ENCODE results near the gene PER2.
A peak's percentile ranks its signal among the peaks of the same experiment; 100 is the strongest.

PER2 gene

GRCh38 chr2:238244151-238244550, 44.3 kb downstream of the PER2 start:
- DNase-seq = no peak

GRCh38 chr2:238243496-238244076, 44.8 kb downstream of the PER2 start:
- DNase-seq = no peak

GRCh38 chr2:238242731-238243495, 45.5 kb downstream of the PER2 start:
- DNase-seq = no peak

DNA sequence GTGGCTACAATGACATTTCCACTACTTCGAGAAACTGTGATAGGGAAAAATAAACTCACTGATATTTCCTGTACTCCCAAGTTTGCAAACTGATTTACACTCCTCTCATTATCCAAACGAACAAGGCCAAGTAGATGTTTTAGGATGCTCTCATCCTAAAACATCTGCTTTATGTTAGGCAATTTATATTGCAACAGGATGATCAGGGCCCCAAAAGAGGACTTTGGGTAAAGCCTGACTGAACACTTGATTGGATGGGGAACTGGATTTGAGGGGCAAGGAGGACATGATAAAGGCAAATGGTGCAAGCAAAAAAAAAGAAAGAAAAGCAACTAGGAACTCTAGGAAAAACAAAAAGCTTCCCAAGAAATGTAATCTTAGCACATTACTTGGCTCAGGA, 46.4 kb downstream of the PER2 start:
- DNase-seq = no peak

DNA sequence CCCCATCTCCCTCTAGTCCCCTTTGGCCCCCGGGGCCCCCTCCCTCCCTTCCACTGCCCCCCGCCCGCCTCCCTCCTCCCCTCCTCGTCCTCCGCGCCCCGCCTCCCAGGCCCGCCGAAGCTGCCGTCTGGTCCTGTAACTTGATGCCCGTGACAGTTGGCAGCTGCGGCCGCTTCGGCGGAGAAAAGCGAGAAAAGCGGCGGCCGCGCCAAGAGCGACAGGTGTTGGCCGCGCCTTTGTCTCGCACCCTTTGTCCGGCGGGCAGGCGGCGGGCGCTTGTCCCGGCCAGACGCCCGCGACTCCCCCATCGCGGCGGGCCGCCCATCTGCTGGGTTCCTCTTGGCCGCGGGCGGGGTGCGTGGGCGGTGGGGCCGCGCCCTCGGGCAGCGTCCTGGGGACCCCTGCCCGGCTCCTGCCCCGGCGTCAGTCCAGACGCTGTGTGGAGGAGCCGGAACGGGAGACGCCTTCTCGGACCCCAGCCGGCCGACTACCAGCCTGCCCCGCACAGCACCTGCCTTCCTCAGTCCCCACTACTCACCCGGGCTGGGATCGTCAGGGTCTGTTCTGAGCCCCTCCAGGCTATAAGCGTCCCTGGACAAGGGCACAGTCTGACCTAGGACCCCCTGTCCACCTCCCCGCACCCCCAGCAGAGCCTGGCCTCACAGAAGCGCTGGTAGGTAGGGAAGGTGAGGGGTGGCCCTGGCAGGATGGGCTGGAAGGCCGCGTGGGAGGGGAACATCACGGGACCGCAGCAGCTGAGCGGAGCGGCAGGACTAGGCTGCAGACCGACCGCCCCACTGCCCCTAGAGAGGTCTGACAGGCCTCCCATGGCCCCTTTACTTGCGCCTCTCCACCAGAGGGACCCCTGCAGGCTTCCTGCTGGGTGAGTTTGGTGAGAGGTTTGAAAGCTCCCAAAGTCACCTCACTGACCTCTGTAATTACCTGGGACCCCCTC, 47.4 kb downstream of the PER2 start:
- DNase-seq = no peak

DNA sequence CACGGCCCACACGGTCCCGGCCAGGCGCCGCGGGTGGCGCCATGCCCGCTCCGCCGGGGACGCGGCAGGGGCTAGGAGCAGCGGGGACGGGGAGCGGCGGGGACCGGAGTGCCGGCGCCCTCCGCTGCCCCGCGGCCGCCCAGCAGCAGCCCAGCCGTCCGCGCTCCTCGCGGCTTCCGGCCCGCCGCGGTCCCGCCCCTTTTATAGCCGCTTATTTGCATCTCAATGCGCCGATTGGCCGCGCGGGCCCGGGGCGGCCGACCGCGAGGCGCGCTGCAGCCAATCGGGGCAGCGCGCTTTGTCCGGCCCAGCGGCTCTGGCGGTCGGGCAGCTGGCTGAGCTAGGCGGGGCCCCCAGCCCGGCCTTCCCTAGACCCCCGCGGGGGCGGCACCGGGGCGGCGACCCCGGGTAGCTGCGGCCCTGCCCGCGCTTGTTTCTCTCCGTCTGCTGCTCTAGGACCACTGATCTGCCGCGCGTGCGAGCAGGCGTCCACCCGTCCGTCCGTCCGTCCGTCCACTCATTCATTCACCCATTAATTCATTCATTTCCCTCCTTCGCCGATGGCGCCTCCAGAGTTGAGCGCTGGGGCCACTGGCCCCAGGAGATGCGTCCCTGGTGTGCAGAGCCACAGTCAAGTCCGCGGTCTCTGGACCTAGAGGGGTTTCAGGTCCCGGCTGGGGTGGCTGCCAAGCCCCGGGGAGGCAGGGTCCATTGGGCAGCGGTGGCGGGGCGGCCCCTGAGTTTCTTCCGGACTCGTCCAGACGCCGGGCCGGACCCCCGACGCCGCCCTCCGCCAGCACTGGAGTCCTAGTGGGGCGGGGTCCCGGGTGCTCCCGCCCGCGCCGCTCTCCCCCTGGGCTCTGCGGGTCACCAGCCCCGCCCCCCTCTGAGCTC, 48.3 kb downstream of the PER2 start, which contains the start of gene HES6:
Gene HES6, minus strand, starts transcription at position 176 of the 894 bp plus-strand sequence. Its CDS starts 133 bp downstream, at position 43.
- DNase-seq = peak; percentile 46 to 50

GRCh38 chr2:238239543-238239862, 48.9 kb downstream of the PER2 start:
- DNase-seq = no peak

DNA sequence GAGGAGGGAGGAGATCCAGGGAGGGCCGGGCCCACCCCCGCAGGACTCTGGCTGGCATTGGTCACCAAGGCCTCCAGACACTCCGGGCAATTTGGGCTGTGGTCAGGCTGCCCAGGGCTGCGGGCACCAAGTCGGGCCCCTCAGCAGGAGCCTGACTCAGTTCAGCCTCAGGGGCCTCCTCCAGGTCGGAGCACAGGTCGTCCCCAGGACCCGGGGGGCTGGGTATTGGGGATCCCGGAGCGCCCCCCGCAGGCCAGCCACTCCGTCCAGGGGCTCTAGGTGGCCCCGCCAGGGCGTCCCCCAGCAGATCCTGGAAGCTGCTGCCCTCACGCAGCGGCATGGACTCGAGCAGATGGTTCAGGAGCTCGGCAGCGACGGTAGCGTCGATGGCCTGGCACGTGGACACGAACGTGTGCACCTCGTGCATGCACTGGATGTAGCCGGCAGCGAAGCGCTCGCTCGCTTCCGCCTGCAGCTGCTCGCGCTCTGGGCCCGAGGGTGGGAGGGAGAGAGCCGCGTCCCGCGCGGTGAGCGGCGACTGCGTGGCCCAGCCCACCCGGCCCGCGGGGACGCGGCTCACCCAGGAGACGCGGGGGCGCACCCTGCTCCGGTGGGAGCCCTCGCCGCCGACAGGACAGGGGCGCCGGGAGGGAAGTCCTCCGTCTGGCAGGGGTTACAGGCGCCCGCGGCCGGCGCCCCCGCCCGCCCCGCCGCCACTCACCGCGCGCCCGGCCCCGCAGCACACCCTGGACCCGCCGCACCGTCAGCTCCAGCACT, 49.5 kb downstream of the PER2 start:
- DNase-seq = peak in 1 of 2 experiments; percentile 16

- no peak for DNase-seq
Measured at GRCh38 chr2:238238311-238238765, 50.1 kb downstream of the PER2 start.

DNA sequence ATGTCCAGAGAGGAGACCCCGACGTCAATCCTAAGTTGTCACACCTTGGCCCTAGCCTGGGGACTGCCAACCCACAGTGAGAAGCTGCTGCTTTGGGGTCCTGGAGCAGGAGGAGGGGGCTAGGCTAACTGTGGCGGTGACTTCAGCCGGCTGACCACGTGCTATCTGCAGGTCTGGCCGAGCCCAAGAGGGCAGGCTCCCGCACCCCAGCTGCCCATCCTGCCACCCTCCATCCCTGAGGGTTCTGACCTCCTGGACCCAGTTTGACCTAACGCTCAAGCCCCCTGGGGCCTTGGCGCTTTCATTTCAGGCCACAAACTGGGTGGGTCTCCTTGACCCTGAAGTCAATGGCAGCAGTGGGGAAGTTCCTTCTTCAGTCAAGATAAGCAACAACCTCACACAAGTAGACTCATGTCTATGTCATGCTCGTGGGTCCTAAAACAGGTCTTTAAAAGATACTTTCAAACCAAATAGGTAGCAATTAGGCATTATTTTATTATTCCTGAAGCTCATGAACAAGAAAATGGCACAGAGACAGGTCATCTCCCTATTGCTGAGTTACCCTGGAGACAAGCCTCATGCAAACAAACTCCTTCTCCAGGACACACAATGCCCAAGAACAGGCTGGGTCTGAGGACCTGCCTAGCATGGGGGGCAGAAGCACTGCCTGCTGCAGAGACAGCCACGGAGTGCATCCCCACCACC, 50.8 kb downstream of the PER2 start:
- no peak for DNase-seq

GRCh38 chr2:238236571-238236970, 51.8 kb downstream of the PER2 start:
- DNase-seq = no peak

GRCh38 chr2:238235856-238236255, 52.6 kb downstream of the PER2 start:
- DNase-seq = no peak

DNA sequence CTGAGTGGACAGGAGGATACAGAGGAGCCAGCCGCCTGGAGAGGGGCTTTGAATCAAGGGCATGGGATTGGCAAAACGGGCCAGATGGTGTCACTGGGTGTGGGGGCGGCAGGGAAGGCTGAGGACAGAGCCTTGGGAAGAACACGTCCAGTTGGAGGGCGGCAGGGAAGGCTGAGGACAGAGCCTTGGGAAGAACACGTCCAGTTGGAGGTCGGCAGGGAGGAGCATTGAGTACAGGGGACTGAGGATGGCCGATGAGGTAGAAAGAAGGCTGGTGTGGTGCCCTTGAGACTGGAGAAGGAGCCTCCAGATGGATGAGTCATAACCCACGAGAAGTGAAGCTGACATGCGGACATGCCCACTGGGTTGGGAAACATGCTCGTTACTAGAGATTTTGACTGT, 53.1 kb downstream of the PER2 start:
- no peak for DNase-seq

- no peak for DNase-seq
Measured at GRCh38 chr2:238233625-238234024, 54.8 kb downstream of the PER2 start.

GRCh38 chr2:238231809-238232208, 56.6 kb downstream of the PER2 start:
- DNase-seq = no peak

DNA sequence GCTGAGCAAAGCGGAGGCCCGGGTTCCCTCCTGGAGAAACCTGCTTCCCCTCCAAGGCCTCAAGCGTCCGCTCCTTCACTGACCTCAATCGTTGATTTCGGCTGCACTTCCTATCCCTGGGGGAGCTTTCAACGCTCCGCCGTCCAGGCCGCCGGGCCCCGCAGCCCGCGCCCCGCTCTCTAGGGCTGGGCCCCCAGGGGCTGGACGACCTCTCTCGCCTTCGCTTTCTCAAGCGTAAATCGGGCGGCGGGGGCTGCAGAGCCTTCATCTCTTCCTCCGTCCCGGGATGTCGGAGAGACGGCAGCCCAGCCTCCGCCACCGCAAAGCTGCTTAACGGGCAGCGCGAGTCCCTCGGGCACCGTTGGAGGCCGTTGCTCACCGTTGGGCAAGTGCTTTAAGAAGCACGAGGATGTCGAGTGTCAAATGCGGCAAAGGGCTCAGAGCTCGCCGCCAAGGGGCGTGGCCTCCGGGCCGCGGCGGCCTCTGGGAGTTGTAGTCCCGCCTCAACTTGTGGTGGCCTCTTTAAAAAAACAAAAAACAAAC, 57.1 kb downstream of the PER2 start:
- DNase-seq = peak; percentile 71

DNA sequence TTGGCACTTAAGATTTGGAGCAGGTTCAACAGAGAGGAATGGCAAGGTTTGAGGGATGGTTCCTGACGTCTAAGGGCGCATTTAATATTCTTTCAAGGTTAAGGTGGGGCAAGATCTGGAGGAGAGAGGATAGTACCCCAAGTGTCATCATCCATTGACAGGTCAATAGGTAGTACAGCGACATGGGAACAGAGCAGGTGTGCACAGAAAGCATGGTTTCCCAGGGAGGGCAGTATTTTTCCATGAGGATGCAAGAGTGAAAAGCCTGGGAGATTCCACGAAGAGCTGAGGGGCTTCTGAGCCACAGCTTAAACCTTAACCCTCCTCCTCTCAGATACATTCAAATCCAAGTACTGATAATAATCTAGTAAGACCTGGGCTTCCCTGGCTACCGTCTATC, 57.7 kb downstream of the PER2 start:
- DNase-seq = no peak

GRCh38 chr2:238228700-238229099, 59.7 kb downstream of the PER2 start:
- no peak for DNase-seq

GRCh38 chr2:238227587-238228032, 60.8 kb downstream of the PER2 start:
- DNase-seq = no peak

Data from activated CD4-positive, alpha-beta T cell treated with anti-CD3 and anti-CD28 coated beads, Interleukin-2, amount 50 U/mL, for 4 hours (primary cell).